ENCODE data around the gene ANKRD10. TPM values are rescaled to one million over a fixed set of nuclear protein-coding genes. Genes with fewer than 3 reads are reported as not detected.
"Not testable (repeated sequence)": the region's sequence is repeated elsewhere in the genome, so short reads cannot be mapped to it uniquely, and the experiment has no call there.

ANKRD10 gene
- total RNA-seq, 4 donors from 2014 or later = 89.6 to 120 (median 110) TPM

- Histone ChIP-seq H3K27ac (replicated peaks in 1 of 4) (no peak overlapping the region), H3K36me3 (no peaks in the 10 kb centered on the region), H3K4me1 (peaks cover 0 to 4% (median 0%) of the 10 kb centered on the region in 4 donors), H3K4me3 (no peak overlapping the region), H3K9me3 (no peaks in the 10 kb centered on the region), H3K27me3 (no peaks in the 10 kb centered on the region)
- DNase-seq (ENCODE audit: extremely low spot score) = no peak
- intact Hi-C loops (cut with DNase I) = no loop called here
- no peak for TF ChIP-seq POLR2A (IDR thresholded peaks at IDR 0.05; ENCODE audit: low read depth)
- TF ChIP-seq POLR2AphosphoS5 (IDR thresholded peaks at IDR 0.05) = no peak
- TF ChIP-seq EP300 (IDR thresholded peaks at IDR 0.05) = no peak
- TF ChIP-seq CTCF (IDR thresholded peaks at IDR 0.05) = no peak
- WGBS = 85% methylated on average over 11 of the region's 11 CpGs
These were observed 64.0 kb downstream of the ANKRD10 start for GRCh38 chr13:110850840-110851239.

- WGBS = 43% methylated on average over 4 of the region's 4 CpGs
- intact Hi-C loops (cut with DNase I) = no loop called here
- TF ChIP-seq EP300 (IDR thresholded peaks at IDR 0.05) = no peak
- Histone ChIP-seq H3K4me1 (peaks cover 0 to 4% (median 0%) of the 10 kb centered on the region in 4 donors), H3K36me3 (no peaks in the 10 kb centered on the region), H3K27ac (replicated peaks in 1 of 4) (no peak overlapping the region), H3K27me3 (no peaks in the 10 kb centered on the region), H3K9me3 (no peaks in the 10 kb centered on the region), H3K4me3 (no peak overlapping the region)
- no peak for DNase-seq (ENCODE audit: extremely low spot score)
These were observed 64.9 kb downstream of the ANKRD10 start for GRCh38 chr13:110850006-110850405.

DNA sequence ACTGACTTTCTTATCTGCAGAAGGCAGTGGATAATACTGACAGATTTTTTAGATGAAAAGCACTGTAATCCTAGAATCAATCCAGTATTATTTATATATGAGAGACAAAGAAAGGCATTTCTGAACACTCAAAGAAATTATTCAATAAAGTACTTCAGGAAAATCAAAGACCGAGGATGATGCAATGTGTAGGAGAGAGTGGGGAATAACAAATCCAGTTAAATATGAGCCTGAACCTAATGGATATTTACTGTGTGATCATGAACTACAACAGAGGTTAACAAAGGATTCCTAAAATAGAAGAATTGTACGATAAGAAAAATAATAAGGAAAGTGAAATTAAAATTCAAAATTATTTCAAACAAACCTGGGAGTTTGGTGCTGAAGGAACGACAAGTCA is 69.3 kb downstream of the ANKRD10 start:
- Histone ChIP-seq H3K4me1 (peaks cover 0 to 4% (median 0%) of the 10 kb centered on the region in 4 donors), H3K27me3 (peaks cover 0 to 22% (median 0%) of the 10 kb centered on the region in 4 donors), H3K4me3 (no peak overlapping the region), H3K9me3 (no peaks in the 10 kb centered on the region), H3K36me3 (no peaks in the 10 kb centered on the region), H3K27ac (replicated peaks in 1 of 4) (no peak overlapping the region)
- TF ChIP-seq EP300 (IDR thresholded peaks at IDR 0.05) = no peak
- no peak for TF ChIP-seq POLR2AphosphoS5 (IDR thresholded peaks at IDR 0.05)
- DNase-seq (ENCODE audit: extremely low spot score) = no peak
- intact Hi-C loops (cut with DNase I) = no loop called here
- 76% methylated on average over 3 of the region's 3 CpGs for WGBS

DNA sequence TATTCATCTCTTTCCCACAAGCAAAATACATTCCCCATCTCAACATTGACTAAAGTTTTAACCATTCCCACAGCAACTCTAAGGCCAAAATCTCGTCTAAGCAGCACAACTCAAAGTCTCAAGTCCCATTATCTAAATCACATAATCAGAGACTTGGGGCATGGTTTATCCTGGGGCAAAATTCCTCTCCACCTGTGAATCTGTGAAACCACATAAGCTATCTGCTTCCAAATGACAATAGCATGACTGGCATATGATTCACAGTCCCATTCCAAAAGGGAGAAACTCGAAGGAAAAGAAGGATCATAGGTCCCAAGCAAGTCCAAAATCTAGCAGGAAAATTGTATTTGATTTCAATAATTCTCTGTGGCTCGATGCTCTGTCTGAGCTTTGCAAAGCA is 73.0 kb downstream of the ANKRD10 start:
- no peaks in the 10 kb centered on the region for H3K36me3 ChIP-seq
- WGBS = 55% methylated on average over 3 of the region's 3 CpGs
- no peak for DNase-seq (ENCODE audit: extremely low spot score)
- TF ChIP-seq POLR2AphosphoS5 (IDR thresholded peaks at IDR 0.05) = no peak
- peaks cover 0 to 22% (median 0%) of the 10 kb centered on the region in 4 donors for H3K27me3 ChIP-seq
- H3K27ac ChIP-seq (replicated peaks in 1 of 4) = no peak overlapping the region
- H3K9me3 ChIP-seq = no peaks in the 10 kb centered on the region
- no peak overlapping the region for H3K4me3 ChIP-seq
- intact Hi-C loops (cut with DNase I) = no loop called here
- no peaks in the 10 kb centered on the region for H3K4me1 ChIP-seq

DNA sequence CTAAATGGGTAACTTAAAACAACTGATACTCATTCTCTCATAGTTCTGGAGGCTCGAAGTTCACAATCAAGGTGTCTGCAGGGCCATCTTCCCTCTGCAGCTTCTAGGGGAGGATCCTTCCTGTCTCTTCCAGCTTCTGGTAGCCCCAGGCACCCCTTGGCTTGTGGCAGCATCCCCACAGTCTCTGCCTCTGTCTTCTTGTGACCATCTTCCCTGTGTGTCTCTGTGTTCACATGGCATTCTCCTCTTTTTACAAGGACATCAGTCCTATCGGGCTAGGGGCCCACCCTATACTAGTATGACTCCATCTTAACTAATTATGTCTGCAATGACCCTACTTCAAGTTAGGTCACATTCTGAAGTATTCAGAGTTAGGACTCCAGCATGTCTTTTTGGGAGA is 73.5 kb downstream of the ANKRD10 start:
- Histone ChIP-seq H3K27me3 (peaks cover 0 to 22% (median 0%) of the 10 kb centered on the region in 4 donors), H3K4me3 (no peak overlapping the region), H3K36me3 (no peaks in the 10 kb centered on the region), H3K9me3 (no peaks in the 10 kb centered on the region), H3K27ac (replicated peaks in 1 of 4) (no peak overlapping the region), H3K4me1 (no peaks in the 10 kb centered on the region)
- DNase-seq (ENCODE audit: extremely low spot score) = no peak
- no peak for TF ChIP-seq POLR2AphosphoS5 (IDR thresholded peaks at IDR 0.05)
- intact Hi-C loops (cut with DNase I) = no loop called here
- WGBS = 98% methylated on average over 2 of the region's 2 CpGs

- no peaks in the 10 kb centered on the region for H3K9me3 ChIP-seq
- no peaks in the 10 kb centered on the region for H3K4me1 ChIP-seq
- WGBS = 91% methylated on average over 4 of the region's 4 CpGs
- intact Hi-C loops (cut with DNase I) = no loop called here
- TF ChIP-seq POLR2A (IDR thresholded peaks at IDR 0.05; ENCODE audit: low read depth) (no peak), CTCF (IDR thresholded peaks at IDR 0.05) (no peak), POLR2AphosphoS5 (IDR thresholded peaks at IDR 0.05) (no peak), EP300 (IDR thresholded peaks at IDR 0.05) (no peak)
- H3K27ac ChIP-seq (replicated peaks in 1 of 4) = no peak overlapping the region
- H3K36me3 ChIP-seq = no peaks in the 10 kb centered on the region
- DNase-seq (ENCODE audit: extremely low spot score) = no peak
- no peak overlapping the region for H3K4me3 ChIP-seq
- peaks cover 0 to 15% (median 0%) of the 10 kb centered on the region in 4 donors for H3K27me3 ChIP-seq
These were observed 75.9 kb downstream of the ANKRD10 start for GRCh38 chr13:110838867-110839538.

DNA sequence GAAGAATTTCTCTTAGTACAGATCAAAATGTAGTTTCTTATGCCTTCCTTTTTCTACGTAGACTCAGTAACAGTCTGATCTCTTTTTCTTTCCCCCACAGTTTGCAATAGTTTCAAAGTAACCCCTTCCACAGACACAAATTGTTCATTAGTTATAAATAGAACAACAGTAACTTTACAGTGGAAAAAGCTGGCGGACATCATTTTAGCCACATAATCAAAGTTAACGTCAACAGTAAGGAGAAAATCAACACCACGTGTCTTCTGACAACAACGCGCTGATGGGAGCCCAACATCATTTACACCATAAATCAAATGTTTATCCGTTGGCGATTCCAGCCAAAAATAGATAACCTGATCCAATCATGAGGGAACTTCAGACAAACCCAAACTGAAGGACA is 76.8 kb downstream of the ANKRD10 start:
- no peak for TF ChIP-seq POLR2AphosphoS5 (IDR thresholded peaks at IDR 0.05)
- no peak for TF ChIP-seq CTCF (IDR thresholded peaks at IDR 0.05)
- TF ChIP-seq EP300 (IDR thresholded peaks at IDR 0.05) = no peak
- no peak for TF ChIP-seq POLR2A (IDR thresholded peaks at IDR 0.05; ENCODE audit: low read depth)
- no peak overlapping the region for H3K4me3 ChIP-seq
- WGBS = 87% methylated on average over 8 of the region's 8 CpGs
- H3K27ac ChIP-seq (replicated peaks in 1 of 4) = no peak overlapping the region
- H3K9me3 ChIP-seq = no peaks in the 10 kb centered on the region
- intact Hi-C loops (cut with DNase I) = no loop called here
- H3K27me3 ChIP-seq = peaks cover 0 to 8% (median 0%) of the 10 kb centered on the region in 4 donors
- DNase-seq (ENCODE audit: extremely low spot score) = no peak
- H3K36me3 ChIP-seq = no peaks in the 10 kb centered on the region
- no peaks in the 10 kb centered on the region for H3K4me1 ChIP-seq

DNA sequence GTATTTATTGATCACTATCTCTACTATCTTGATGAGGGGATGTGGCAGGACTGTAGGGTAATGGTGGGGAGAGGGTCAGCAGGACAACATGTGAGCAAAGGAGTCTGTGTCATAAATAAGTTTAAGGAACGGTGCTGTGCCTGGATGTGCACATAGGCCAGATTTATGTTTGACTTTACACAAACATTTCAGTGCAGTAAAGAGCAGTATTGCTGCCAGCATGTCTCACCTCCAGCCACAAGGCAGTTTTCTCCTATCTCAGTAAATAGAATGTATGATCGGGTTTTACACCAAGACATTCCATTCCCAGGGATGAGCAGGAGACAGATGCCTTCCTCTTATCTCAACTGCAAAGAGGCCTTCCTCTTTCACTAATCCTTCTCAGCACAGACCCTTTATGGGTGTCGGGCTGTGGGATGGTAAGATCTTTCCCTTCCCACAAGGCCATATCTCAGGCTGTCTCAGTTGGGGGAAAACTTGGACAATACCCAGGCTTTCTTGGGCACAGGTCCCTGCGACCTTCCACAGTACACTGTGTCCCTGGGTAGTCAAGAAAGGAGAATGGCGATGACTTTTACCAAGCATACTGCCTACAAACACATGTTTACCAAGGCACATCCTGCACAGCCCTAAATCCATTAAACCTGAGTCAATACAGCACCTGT is 77.3 kb downstream of the ANKRD10 start:
- H3K4me3 ChIP-seq; H3K27ac ChIP-seq (replicated peaks in 1 of 4); H3K4me1 ChIP-seq; H3K9me3 ChIP-seq; intact Hi-C loops (cut with DNase I); H3K27me3 ChIP-seq; H3K36me3 ChIP-seq; DNase-seq (ENCODE audit: extremely low spot score): not testable (repeated sequence)
- 90% methylated on average over 5 of the region's 5 CpGs for WGBS
